Trophoblast cell (in vitro differentiated cells and primary cell): Measurements from ENCODE around the gene LPA.
"Not testable (repeated sequence)": the region's sequence is repeated elsewhere in the genome, so short reads cannot be mapped to it uniquely, and the experiment has no call there.

Experiments used
- DNase-seq, 2 donors: peaks; one replicate each; pipeline ENCODE4 v3.0.0-alpha.2; 2016
- H2AFZ ChIP-seq: 2 replicates; pipeline ENCODE4 v1.6.1; 2013; ENCODE audit warnings: low read length, moderate library complexity, mild to moderate bottlenecking; ENCODE audit not compliant: insufficient read depth, poor library complexity
- H2AK5ac ChIP-seq: 2 replicates; pipeline ENCODE4 v1.6.1; 2013; ENCODE audit warnings: mild to moderate bottlenecking, low read length
- H2BK120ac ChIP-seq: 2 replicates; pipeline ENCODE4 v1.6.1; 2013; ENCODE audit warnings: low read length, mild to moderate bottlenecking, moderate library complexity; ENCODE audit not compliant: insufficient read depth, poor library complexity
- H2BK12ac ChIP-seq: 2 replicates; pipeline ENCODE4 v1.6.1; 2013; ENCODE audit warnings: mild to moderate bottlenecking, low read length, moderate library complexity
- H2BK5ac ChIP-seq: 2 replicates; pipeline ENCODE4 v1.6.1; 2013; ENCODE audit warnings: low read length, low read depth, moderate library complexity, mild to moderate bottlenecking; ENCODE audit not compliant: poor library complexity
- H3K14ac ChIP-seq: 2 replicates; pipeline ENCODE4 v1.6.1; 2013; ENCODE audit warnings: mild to moderate bottlenecking, low read length
- H3K18ac ChIP-seq: 2 replicates; pipeline ENCODE4 v1.6.1; 2013; ENCODE audit warnings: mild to moderate bottlenecking, low read length
- H3K23ac ChIP-seq: 2 replicates; pipeline ENCODE4 v1.6.1; 2013; ENCODE audit warnings: low read length
- H3K27ac ChIP-seq: 2 replicates; pipeline ENCODE4 v1.5.1; 2013; ENCODE audit warnings: low read depth, mild to moderate bottlenecking, inconsistent platforms, low read length, moderate library complexity
- H3K27me3 ChIP-seq: 2 replicates; pipeline ENCODE4 v1.6.1; 2013; ENCODE audit warnings: inconsistent platforms, mild to moderate bottlenecking, low read length, moderate library complexity; ENCODE audit not compliant: insufficient read depth
- H3K36me3 ChIP-seq, 2 experiments: 1 replicate in 1 of 2; 2 replicates in 1 of 2; pipeline ENCODE4 v1.6.1; 2013; ENCODE audit warnings: low read length in 2 of 2, mild to moderate bottlenecking in 2 of 2, moderate library complexity in 1 of 2; ENCODE audit not compliant: insufficient read depth in 2 of 2, control insufficient read depth in 1 of 2
- H3K4ac ChIP-seq: 2 replicates; pipeline ENCODE4 v1.6.1; 2013; ENCODE audit warnings: low read depth, mild to moderate bottlenecking, low read length, moderate library complexity
- H3K4me1 ChIP-seq, 2 experiments: 1 replicate in 1 of 2; 2 replicates in 1 of 2; pipeline ENCODE4 v1.6.1; 2013; ENCODE audit warnings: low read length in 2 of 2, mild to moderate bottlenecking in 2 of 2, moderate library complexity in 1 of 2; ENCODE audit not compliant: insufficient read depth in 2 of 2, control insufficient read depth in 1 of 2
- H3K4me2 ChIP-seq: 2 replicates; pipeline ENCODE4 v1.6.1; 2013; ENCODE audit warnings: inconsistent platforms, mild to moderate bottlenecking, low read length, moderate library complexity
- H3K4me3 ChIP-seq: 2 replicates; pipeline ENCODE4 v1.5.1; 2013; ENCODE audit warnings: mild to moderate bottlenecking, low read depth, low read length, inconsistent platforms
- H3K79me1 ChIP-seq: one replicate; pipeline ENCODE4 v1.6.1; 2013; ENCODE audit warnings: low read length
- H3K79me2 ChIP-seq: 2 replicates; pipeline ENCODE4 v1.6.1; 2013; ENCODE audit warnings: low read length, mild to moderate bottlenecking; ENCODE audit not compliant: control insufficient read depth, insufficient read depth, poor library complexity
- H3K9ac ChIP-seq: 2 replicates; pipeline ENCODE4 v1.6.1; 2013; ENCODE audit warnings: mild to moderate bottlenecking, low read length
- H3K9me3 ChIP-seq: 2 replicates; pipeline ENCODE4 v1.6.1; 2013; ENCODE audit warnings: low read depth, mild to moderate bottlenecking, control low read depth, inconsistent platforms, low read length; ENCODE audit not compliant: insufficient read depth
- H4K12ac ChIP-seq: 2 replicates; pipeline ENCODE4 v1.6.1; 2013; ENCODE audit warnings: low read depth, mild to moderate bottlenecking, low read length, moderate library complexity
- H4K8ac ChIP-seq: 2 replicates; pipeline ENCODE4 v1.6.1; 2013; ENCODE audit warnings: low read depth, mild to moderate bottlenecking, low read length, moderate library complexity
- H4K91ac ChIP-seq: one replicate; pipeline ENCODE4 v1.6.1; 2013; ENCODE audit warnings: low read depth, mild to moderate bottlenecking, low read length, moderate library complexity
- WGBS: extraction: QIAGEN DNeasy Blood & Tissue Kit; methylation state at CpG from one replicate; pipeline ENCODE4 v1.1.7; 2013; ENCODE audit warnings: missing lambda C conversion rate; ENCODE audit not compliant: insufficient read length, insufficient coverage; ENCODE audit errors: extremely low coverage; 5-methylcytosine and 5-hydroxymethylcytosine counted together

The LPA gene

DNA sequence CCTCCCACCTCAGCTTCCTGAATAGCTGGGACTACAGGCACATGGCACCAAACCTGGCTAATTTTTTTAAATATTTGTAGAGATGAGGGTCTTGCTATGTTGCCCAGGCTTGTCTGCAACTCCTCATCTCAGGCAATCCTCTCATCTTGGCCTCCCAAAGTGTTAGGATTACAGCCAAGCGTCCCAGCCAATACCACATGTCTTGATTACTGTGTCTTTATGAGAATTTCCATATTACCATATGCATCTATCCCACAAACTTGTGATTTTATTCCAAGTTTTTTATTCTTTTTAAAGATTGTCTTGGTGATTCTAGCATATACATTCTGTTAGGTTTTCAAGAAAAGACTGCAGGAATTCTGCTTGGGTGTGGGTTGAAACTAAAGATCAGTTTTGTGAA lies 82.7 kb downstream of the LPA start:
- Histone ChIP-seq H3K9ac (no peak overlapping the region), H3K18ac (no peak overlapping the region), H3K36me3 (no peaks in the 10 kb centered on the region), H3K79me2 (no peaks in the 10 kb centered on the region), H4K91ac (no peak overlapping the region), H3K27ac (no peak overlapping the region), H2BK5ac (no peak overlapping the region), H2BK12ac (no peak overlapping the region), H2AK5ac (no peak overlapping the region), H3K79me1 (no peaks in the 10 kb centered on the region), H2AFZ (no peak overlapping the region), H2BK120ac (no peak overlapping the region), H3K4me1 (no peaks in the 10 kb centered on the region), H4K8ac (no peak overlapping the region), H3K23ac (no peak overlapping the region), H3K4me2 (no peak overlapping the region), H3K27me3 (no peaks in the 10 kb centered on the region), H3K4me3 (no peak overlapping the region), H3K4ac (no peak overlapping the region), H4K12ac (no peak overlapping the region), H3K14ac (no peak overlapping the region), H3K9me3 (peaks cover 17% of the 10 kb centered on the region)
- no CpG with 5 or more reads among the region's 1 CpG for WGBS
- no peak for DNase-seq

DNA sequence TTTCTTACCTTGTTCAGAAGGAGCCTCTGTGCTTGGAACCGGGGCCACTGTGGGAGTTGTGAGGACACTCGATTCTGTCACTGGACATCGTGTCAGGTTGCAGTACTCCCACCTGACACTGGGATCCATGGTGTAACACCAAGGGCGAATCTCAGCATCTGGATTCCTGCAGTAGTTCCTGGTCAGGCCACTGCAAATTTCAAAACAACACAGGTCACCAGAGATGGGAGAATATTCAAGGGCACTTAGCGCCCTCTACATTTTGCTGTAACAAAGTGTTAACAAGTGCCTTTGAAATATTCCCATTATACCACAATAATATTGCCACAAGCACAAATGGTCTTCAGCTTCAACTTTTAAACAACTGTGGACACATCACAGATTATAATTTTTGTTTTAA lies 85.6 kb downstream of the LPA start:
- H3K4me3 ChIP-seq, H3K36me3 ChIP-seq, H3K14ac ChIP-seq, H2BK120ac ChIP-seq, H4K8ac ChIP-seq, H3K79me1 ChIP-seq, H3K4ac ChIP-seq, H2AFZ ChIP-seq, H3K23ac ChIP-seq, DNase-seq, H3K27ac ChIP-seq, H2AK5ac ChIP-seq, H2BK12ac ChIP-seq, H3K4me1 ChIP-seq, H4K91ac ChIP-seq, H4K12ac ChIP-seq, H3K9ac ChIP-seq, H3K79me2 ChIP-seq, H3K4me2 ChIP-seq, H3K18ac ChIP-seq, H3K27me3 ChIP-seq, H2BK5ac ChIP-seq: not testable (repeated sequence)
- H3K9me3 ChIP-seq = peaks cover 20% of the 10 kb centered on the region
- WGBS = no CpG with 5 or more reads among the region's 5 CpGs

DNA sequence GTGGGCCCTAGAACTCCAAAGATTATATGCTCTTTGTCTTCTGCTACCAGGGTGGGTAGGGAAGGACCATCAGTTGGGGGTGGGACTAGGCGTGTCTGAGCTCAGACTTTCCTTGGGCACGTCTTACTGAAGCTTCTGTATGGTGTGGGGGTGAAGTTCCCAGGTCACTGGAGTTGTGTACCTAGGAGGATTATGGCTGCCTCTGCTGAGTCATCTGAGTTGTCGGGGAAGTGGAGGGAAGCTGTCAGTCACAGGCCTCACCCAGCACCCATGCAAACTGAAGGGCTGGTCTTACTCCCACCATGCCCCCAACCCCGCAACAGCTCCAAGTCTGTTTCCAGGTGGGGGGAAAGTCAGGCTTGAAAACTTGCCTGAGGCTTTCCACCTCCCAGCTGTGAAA lies 90.1 kb downstream of the LPA start:
- Histone ChIP-seq H4K8ac (no peak overlapping the region), H2BK12ac (no peak overlapping the region), H3K14ac (no peak overlapping the region), H4K91ac (no peak overlapping the region), H3K23ac (no peak overlapping the region), H3K79me1 (no peaks in the 10 kb centered on the region), H2AFZ (no peak overlapping the region), H3K4ac (no peak overlapping the region), H3K18ac (no peak overlapping the region), H2AK5ac (no peak overlapping the region), H3K4me1 (no peaks in the 10 kb centered on the region), H3K79me2 (no peaks in the 10 kb centered on the region), H3K9me3 (peaks cover 23% of the 10 kb centered on the region), H4K12ac (no peak overlapping the region), H2BK5ac (no peak overlapping the region), H3K4me3 (no peak overlapping the region), H3K27me3 (no peaks in the 10 kb centered on the region), H2BK120ac (no peak overlapping the region), H3K4me2 (no peak overlapping the region), H3K27ac (no peak overlapping the region), H3K9ac (no peak overlapping the region), H3K36me3 (no peaks in the 10 kb centered on the region)
- WGBS = no CpG with 5 or more reads among the region's 4 CpGs
- DNase-seq = no peak

DNA sequence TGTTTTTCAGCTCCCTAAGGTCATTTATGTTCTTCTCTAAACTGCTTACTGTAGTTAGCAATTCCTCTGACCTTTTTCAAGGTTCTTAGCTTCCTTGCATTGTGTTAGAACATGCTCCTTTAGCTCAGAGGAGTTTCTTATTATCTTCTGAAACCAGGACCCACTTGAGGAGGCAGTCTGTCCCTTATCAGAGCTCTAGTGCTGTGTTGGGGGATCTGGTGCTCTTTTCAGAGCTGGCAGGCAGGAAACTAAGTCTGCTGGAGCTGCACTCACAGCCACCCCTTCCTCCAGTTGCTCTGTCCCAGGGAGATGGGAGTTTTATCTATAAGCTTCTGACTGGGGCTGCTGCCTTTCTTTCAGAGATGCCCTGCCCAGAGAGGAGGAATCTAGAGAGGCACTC lies 92.9 kb downstream of the LPA start:
- H3K23ac ChIP-seq, H3K4me3 ChIP-seq, H3K27me3 ChIP-seq, DNase-seq, H3K9ac ChIP-seq, H4K91ac ChIP-seq, H4K8ac ChIP-seq, H2AK5ac ChIP-seq, H3K18ac ChIP-seq, H2BK12ac ChIP-seq, H4K12ac ChIP-seq, H3K79me1 ChIP-seq, H2BK120ac ChIP-seq, H3K4me2 ChIP-seq, H2AFZ ChIP-seq, H2BK5ac ChIP-seq, H3K79me2 ChIP-seq, H3K4me1 ChIP-seq, H3K36me3 ChIP-seq, H3K14ac ChIP-seq, H3K4ac ChIP-seq, H3K27ac ChIP-seq: not testable (repeated sequence)
- peaks cover 18% of the 10 kb centered on the region for H3K9me3 ChIP-seq

DNA sequence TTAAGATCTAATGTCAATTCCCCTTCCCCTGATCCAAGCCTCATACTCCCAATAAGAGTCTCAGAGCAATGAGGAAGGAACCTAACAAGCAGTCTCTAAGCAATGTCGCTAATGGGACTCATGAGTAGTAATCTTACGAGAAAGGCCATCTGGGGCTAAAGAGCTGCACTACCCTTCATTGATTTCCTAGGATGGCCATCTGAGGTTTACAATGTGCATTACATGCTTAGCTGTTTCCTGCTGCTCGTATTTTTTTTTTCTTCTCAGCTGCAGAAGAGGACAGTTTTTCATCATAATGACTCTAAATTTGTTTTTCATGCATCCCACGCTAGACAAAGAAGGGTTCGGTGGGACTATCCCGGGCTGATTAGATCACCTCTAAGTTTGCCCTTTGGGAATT lies 119.3 kb downstream of the LPA start:
- no CpG with 5 or more reads among the region's 6 CpGs for WGBS
- no peak overlapping the region for H3K4me2 ChIP-seq
- H3K27me3 ChIP-seq = no peaks in the 10 kb centered on the region
- no peak overlapping the region for H2AK5ac ChIP-seq
- no peaks in the 10 kb centered on the region for H3K79me1 ChIP-seq
- no peak overlapping the region for H3K18ac ChIP-seq
- peaks cover 23% of the 10 kb centered on the region for H3K9me3 ChIP-seq
- H3K14ac ChIP-seq = no peak overlapping the region
- H3K4me1 ChIP-seq = no peaks in the 10 kb centered on the region
- H3K9ac ChIP-seq = no peak overlapping the region
- no peak for DNase-seq
- no peak overlapping the region for H2BK120ac ChIP-seq
- no peak overlapping the region for H2AFZ ChIP-seq
- H2BK5ac ChIP-seq = no peak overlapping the region
- no peak overlapping the region for H4K91ac ChIP-seq
- no peak overlapping the region for H3K4ac ChIP-seq
- H3K36me3 ChIP-seq = no peaks in the 10 kb centered on the region
- no peaks in the 10 kb centered on the region for H3K79me2 ChIP-seq
- no peak overlapping the region for H4K8ac ChIP-seq
- no peak overlapping the region for H3K23ac ChIP-seq
- H2BK12ac ChIP-seq = no peak overlapping the region
- no peak overlapping the region for H3K4me3 ChIP-seq
- H4K12ac ChIP-seq = no peak overlapping the region
- no peak overlapping the region for H3K27ac ChIP-seq
